Measurements from ENCODE around the gene SLC6A8. TPM values are rescaled to one million over a fixed set of nuclear protein-coding genes. Genes with fewer than 3 reads are reported as not detected.

The SLC6A8 gene
- total RNA-seq, 6 donors from 2014 or later: 3.9 to 8.1 (median 6.1) TPM

DNA sequence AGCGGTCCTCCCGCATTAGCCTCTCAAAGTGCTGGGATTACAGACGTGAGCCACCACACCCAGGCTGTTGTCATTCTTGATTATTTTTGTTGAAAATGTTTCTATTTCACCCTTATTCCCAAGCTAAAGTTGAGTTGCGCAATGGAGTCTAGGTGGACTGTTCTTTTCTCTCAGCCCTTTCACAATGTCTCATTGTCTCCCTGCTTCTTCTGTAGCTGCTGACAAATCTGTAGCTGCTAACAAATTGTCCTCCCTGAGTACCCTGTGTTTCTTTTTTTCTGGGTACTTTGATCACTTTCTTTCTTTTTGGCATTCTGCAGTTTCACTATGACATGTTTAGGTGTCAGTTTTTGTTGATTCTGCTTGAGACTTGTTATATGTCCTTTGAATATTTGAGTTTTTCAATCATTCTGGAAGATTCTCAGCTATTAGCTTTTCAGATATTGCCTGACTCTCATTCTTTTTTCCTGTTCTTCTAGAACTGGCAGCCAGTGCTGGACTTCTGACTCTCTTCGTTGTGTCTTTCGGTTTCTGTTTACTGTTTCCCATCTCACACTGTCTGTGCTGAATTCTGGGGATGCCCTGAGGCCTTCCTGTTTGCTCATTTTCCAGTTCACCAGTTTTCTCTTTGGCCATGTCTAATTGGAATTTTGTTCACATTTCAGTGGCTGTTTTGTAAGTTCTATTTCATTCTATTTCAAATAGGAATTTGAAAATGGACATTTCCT, 43.6 kb downstream of the SLC6A8 start:
- Histone ChIP-seq H3K27ac (no peak overlapping the region), H3K27me3 (no peaks in the 10 kb centered on the region), H3K4me3 (no peak overlapping the region), H3K4me1 (peaks cover 20 to 22% (median 21%) of the 10 kb centered on the region in 4 donors), H3K36me3 (peaks cover 0 to 6% (median 2%) of the 10 kb centered on the region in 4 donors), H3K9me3 (peaks cover 0 to 18% (median 0%) of the 10 kb centered on the region in 4 donors)
- TF ChIP-seq CTCF (IDR thresholded peaks at IDR 0.05) (no peak), EP300 (IDR thresholded peaks at IDR 0.05) (no peak), POLR2A (IDR thresholded peaks at IDR 0.05) (no peak), POLR2AphosphoS5 (IDR thresholded peaks at IDR 0.05) (no peak)
- ATAC-seq (ENCODE audit: low FRiP score in 2 of 2): no peak
- 82 to 86% methylated on average over 6 of the region's 6 CpGs for WGBS, 2 donors
- DNase-seq: no peak

GRCh38 chrX:153731845-153732215, 44.1 kb downstream of the SLC6A8 start:
- Histone ChIP-seq H3K27ac (peak overlapping the region in 1 of 4 donors; percentile 9), H3K4me1 (peaks cover 14 to 17% (median 16%) of the 10 kb centered on the region in 4 donors), H3K27me3 (no peaks in the 10 kb centered on the region), H3K4me3 (no peak overlapping the region), H3K9me3 (peaks cover 0 to 18% (median 0%) of the 10 kb centered on the region in 4 donors), H3K36me3 (peaks cover 0 to 11% (median 7%) of the 10 kb centered on the region in 4 donors)
- no peak for DNase-seq
- WGBS, 2 donors: 87 to 91% methylated on average over 3 of the region's 3 CpGs
- no peak for ATAC-seq (ENCODE audit: low FRiP score in 2 of 2)
- TF ChIP-seq CTCF (IDR thresholded peaks at IDR 0.05): no peak
- TF ChIP-seq POLR2AphosphoS5 (IDR thresholded peaks at IDR 0.05): no peak
- TF ChIP-seq POLR2A (IDR thresholded peaks at IDR 0.05): no peak
- no peak for TF ChIP-seq EP300 (IDR thresholded peaks at IDR 0.05)

DNA sequence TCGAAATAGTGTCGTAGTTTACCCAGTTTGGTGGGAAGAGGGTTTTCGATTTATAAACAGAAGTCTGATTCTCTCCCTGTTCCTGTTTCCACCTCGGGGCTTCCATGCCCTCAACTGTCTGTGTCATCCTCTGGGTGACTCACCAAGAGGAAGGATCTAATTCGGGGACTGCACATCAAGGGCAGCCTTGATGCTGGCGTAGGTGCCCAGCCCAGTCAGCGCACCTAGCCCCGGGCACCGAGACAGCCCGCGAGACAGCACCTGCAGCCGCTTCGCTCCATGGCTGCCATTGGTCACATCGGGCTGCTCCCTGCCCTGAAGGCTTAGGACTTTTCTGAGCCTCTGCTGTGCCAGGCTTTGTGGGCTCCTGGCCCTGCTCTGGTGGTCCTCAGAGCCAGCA, 44.7 kb downstream of the SLC6A8 start:
- DNase-seq (no peak), ATAC-seq (ENCODE audit: low FRiP score in 2 of 2) (peak in 1 of 2 donors; percentile 46)
- 82 to 84% methylated on average over 4 to 14 of the region's 14 CpGs for WGBS, 2 donors

GRCh38 chrX:153733651-153734240, 46.0 kb downstream of the SLC6A8 start:
- Histone ChIP-seq H3K27ac (no peak overlapping the region), H3K9me3 (peaks cover 0 to 18% (median 0%) of the 10 kb centered on the region in 4 donors), H3K4me1 (no peaks in the 10 kb centered on the region), H3K27me3 (no peaks in the 10 kb centered on the region), H3K36me3 (peaks cover 0 to 20% (median 8%) of the 10 kb centered on the region in 4 donors), H3K4me3 (no peak overlapping the region)
- TF ChIP-seq CTCF (IDR thresholded peaks at IDR 0.05) (no peak), EP300 (IDR thresholded peaks at IDR 0.05) (no peak), POLR2AphosphoS5 (IDR thresholded peaks at IDR 0.05) (no peak), POLR2A (IDR thresholded peaks at IDR 0.05) (no peak)
- WGBS, 2 donors: 69 to 77% methylated on average over 2 to 13 of the region's 15 CpGs
- DNase-seq: no peak
- no peak for ATAC-seq (ENCODE audit: low FRiP score in 2 of 2)

More for the DNA sequence above, 44.7 kb downstream of the SLC6A8 start:
- Histone ChIP-seq H3K9me3 (peaks cover 0 to 18% (median 0%) of the 10 kb centered on the region in 4 donors), H3K4me3 (no peak overlapping the region), H3K4me1 (peaks cover 8 to 11% (median 11%) of the 10 kb centered on the region in 4 donors), H3K36me3 (peaks cover 0 to 15% (median 8%) of the 10 kb centered on the region in 4 donors), H3K27me3 (no peaks in the 10 kb centered on the region), H3K27ac (peak overlapping the region in 1 of 4 donors; percentile 9)
- TF ChIP-seq POLR2AphosphoS5 (IDR thresholded peaks at IDR 0.05) (no peak), CTCF (IDR thresholded peaks at IDR 0.05) (no peak), POLR2A (IDR thresholded peaks at IDR 0.05) (no peak), EP300 (IDR thresholded peaks at IDR 0.05) (no peak)
